ENCODE results near the gene IKBKE. TPM values are rescaled to one million over a fixed set of nuclear protein-coding genes. Genes with fewer than 3 reads are reported as not detected.
A peak's percentile ranks its signal among the peaks of the same experiment; 100 is the strongest.

The IKBKE gene
- total and polyA plus RNA-seq, 2 donors (not counting 3 experiments of a cell fraction or from before 2014, with no cell fraction given): 17.9 to 20.7 TPM

- ChIA-PET CTCF (interaction anchor here (0.7 to 2.2 kb wide), 6 partner anchors 11 to 34 kb away, joined by 3 to 10 read pairs (median 4); no protein-coding TSS in a partner anchor), POLR2A (no interaction called here)
- dilution Hi-C loops (cut with MboI; ENCODE audit: extremely low pct_ligation_motif_present, low sequenced_read_pairs) (no loop called here), intact Hi-C loops (cut with micrococcal nuclease) (no loop called here)
- Histone ChIP-seq H3K9me3 (replicated peaks; ENCODE audit: control insufficient read depth, insufficient read depth, low read length) (no peaks in the 10 kb centered on the region), H3K9me1 (replicated peaks; ENCODE audit: control insufficient read depth, extremely low read depth, insufficient read depth, low read length) (no peaks in the 10 kb centered on the region), H3K36me3 (ENCODE audit: control insufficient read depth in 2 of 2, extremely low read depth in 1 of 2, insufficient read depth in 2 of 2, low read length in 2 of 2) (peaks cover 16 to 31% of the 10 kb centered on the region in 2 experiments), H2AFZ (ENCODE audit: low read depth, low read length) (no peak overlapping the region), H3K79me2 (ENCODE audit: control insufficient read depth, insufficient read depth, low read length) (no peaks in the 10 kb centered on the region), H3K4me1 (ENCODE audit: control insufficient read depth, extremely low read depth, insufficient read depth, low read length) (peaks cover 21% of the 10 kb centered on the region), H3K27me3 (ENCODE audit: control insufficient read depth in 2 of 2, insufficient read depth in 2 of 2, low read length in 2 of 2) (no peaks in the 10 kb centered on the region), H3K9ac (replicated peaks; ENCODE audit: extremely low read depth, insufficient read depth, low read length) (no peak overlapping the region), H3K4me3 (replicated peaks in 1 of 3; ENCODE audit: insufficient read depth in 1 of 3, low read depth in 1 of 3, low read length in 3 of 3) (no peak overlapping the region), H4K20me1 (replicated peaks; ENCODE audit: control insufficient read depth, extremely low read depth, insufficient read depth, low read length) (no peaks in the 10 kb centered on the region), H3K4me2 (ENCODE audit: insufficient read depth, low read length) (no peak overlapping the region), H3K27ac (ENCODE audit: insufficient read depth, low read depth, low read length) (no peak overlapping the region)
- BruUV-seq (replicated peaks): no TSS peak
- DNase-seq (ENCODE audit: low read depth, low spot score): peak; percentile 87
- FAIRE-seq: peak; percentile 84
- TF ChIP-seq JUN (IDR thresholded peaks at IDR 0.05; ENCODE audit: borderline replicate concordance, insufficient read depth, insufficient read length, low read depth): no peak
- no peak for TF ChIP-seq GATA2 (IDR thresholded peaks at IDR 0.05; ENCODE audit: insufficient read depth, insufficient read length, low read depth, low read length)
- TF ChIP-seq POLR2AphosphoS5 (IDR thresholded peaks at IDR 0.05; ENCODE audit: insufficient read depth, low read depth, low read length): no peak
- no peak for TF ChIP-seq EZH2 (IDR thresholded peaks at IDR 0.05; ENCODE audit: borderline replicate concordance, low read depth, low read length, severe bottlenecking)
- no peak for TF ChIP-seq MYC (IDR thresholded peaks at IDR 0.05; ENCODE audit: low read depth, low read length)
- no peak for TF ChIP-seq FOS (IDR thresholded peaks at IDR 0.05; ENCODE audit: borderline replicate concordance, insufficient read depth, low read length)
- TF ChIP-seq POLR2A (IDR thresholded peaks at IDR 0.05; ENCODE audit: low read depth, low read length): no peak
- TF ChIP-seq MAX (IDR thresholded peaks at IDR 0.05; ENCODE audit: insufficient read depth, insufficient read length): no peak
- TF ChIP-seq CTCF (IDR thresholded peaks at IDR 0.05; ENCODE audit: extremely low read depth in 1 of 2, insufficient read depth in 1 of 2, low read depth in 1 of 2, low read length in 2 of 2): no peak
These were observed 25.2 kb upstream of the IKBKE start for GRCh38 chr1:206445116-206445515.

Data from endothelial cell of umbilical vein (primary cell).